Activated CD4-positive, alpha-beta T cell treated with anti-CD3 and anti-CD28 coated beads, Interleukin-2, amount 10 ng/mL, durations not matched to agents 7 days and 5 days (primary cell): ENCODE results near the gene RAB11FIP4. TPM values are rescaled to one million over a fixed set of nuclear protein-coding genes. Genes with fewer than 3 reads are reported as not detected.

Source experiments
- CTCF ChIA-PET: fragments of 350-600 bp; sonication (Branson Sonifier 250); formaldehyde crosslinking; loops from one replicate; lab custom pipeline; 2021; ENCODE audit warnings: antibody characterized with exemption; lab: Charles Lee
- POLR2A ChIA-PET: fragments of 350-600 bp; sonication (Branson Sonifier 250); formaldehyde crosslinking; loops from one replicate; lab custom pipeline; 2021; ENCODE audit warnings: antibody characterized with exemption; lab: Charles Lee
- DNase-seq: peaks from one replicate; pipeline ENCODE4 v3.0.0-alpha.2; 2020
- H3K27ac Mint-ChIP-seq: one replicate; pipeline ENCODE4 v1.8.0; 2021; ENCODE audit warnings: mild to moderate bottlenecking, moderate library complexity, mixed read lengths
- H3K27me3 Mint-ChIP-seq: one replicate; pipeline ENCODE4 v1.8.0; 2021; ENCODE audit warnings: mixed read lengths
- H3K36me3 Mint-ChIP-seq: one replicate; pipeline ENCODE4 v1.8.0; 2021; ENCODE audit warnings: low read depth, mixed read lengths
- H3K4me1 Mint-ChIP-seq: one replicate; pipeline ENCODE4 v1.8.0; 2021; ENCODE audit warnings: mixed read lengths
- H3K4me3 Mint-ChIP-seq: one replicate; pipeline ENCODE4 v1.8.0; 2021; ENCODE audit warnings: mild to moderate bottlenecking, moderate library complexity, mixed read lengths
- H3K9me3 Mint-ChIP-seq: one replicate; pipeline ENCODE4 v1.8.0; 2021; ENCODE audit warnings: mixed read lengths
- microRNA-seq: library from miRNA; unstranded; fragments of <30 nt; microRNA quantifications from one replicate; pipeline ENCODE4 v1.2.0, GENCODE V29; 2021; ENCODE audit warnings: borderline microRNAs expressed, borderline replicate concordance
- total RNA-seq, 2 experiments: library from RNA; stranded (reverse); gene quantifications; one replicate each; pipeline ENCODE4 v1.2.3, GENCODE V29; 2021

The RAB11FIP4 gene
- total RNA-seq, 2 experiments from 2014 or later: 34.4 to 35.5 TPM

GRCh38 chr17:31580316-31580705, 188.8 kb downstream of the RAB11FIP4 start:
- no peaks in the 10 kb centered on the region for H3K27me3 Mint-ChIP-seq
- no peaks in the 10 kb centered on the region for H3K9me3 Mint-ChIP-seq
- ChIA-PET CTCF (interaction anchor here (1.2 kb wide), 1 partner anchor 8 kb away, joined by 3 read pairs; no protein-coding TSS in a partner anchor), POLR2A (no interaction called here)
- H3K4me1 Mint-ChIP-seq: no peaks in the 10 kb centered on the region
- H3K27ac Mint-ChIP-seq: no peak overlapping the region
- no peak overlapping the region for H3K4me3 Mint-ChIP-seq
- no peak for DNase-seq
- H3K36me3 Mint-ChIP-seq: no peaks in the 10 kb centered on the region

- no peak for DNase-seq
- Mint-ChIP-seq H3K27me3 (no peaks in the 10 kb centered on the region), H3K9me3 (no peaks in the 10 kb centered on the region), H3K4me1 (no peaks in the 10 kb centered on the region), H3K36me3 (no peaks in the 10 kb centered on the region), H3K27ac (no peak overlapping the region), H3K4me3 (no peak overlapping the region)
- ChIA-PET CTCF (interaction anchor here (1.2 kb wide), 2 partner anchors 9 to 17 kb away, joined by 3 read pairs; no protein-coding TSS in a partner anchor), POLR2A (no interaction called here)
Measured at GRCh38 chr17:31580706-31581490, 189.4 kb downstream of the RAB11FIP4 start.

- H3K4me1 Mint-ChIP-seq: no peaks in the 10 kb centered on the region
- no peaks in the 10 kb centered on the region for H3K36me3 Mint-ChIP-seq
- ChIA-PET CTCF (interaction anchor here (0.6 to 1.2 kb wide), 3 partner anchors 9 to 18 kb away, joined by 3 read pairs; no protein-coding TSS in a partner anchor), POLR2A (no interaction called here)
- no peaks in the 10 kb centered on the region for H3K27me3 Mint-ChIP-seq
- no peaks in the 10 kb centered on the region for H3K9me3 Mint-ChIP-seq
- H3K4me3 Mint-ChIP-seq: no peak overlapping the region
- no peak for DNase-seq
- no peak overlapping the region for H3K27ac Mint-ChIP-seq
Measured at GRCh38 chr17:31581491-31581890, 190.0 kb downstream of the RAB11FIP4 start.

GRCh38 chr17:31582151-31582907, 190.9 kb downstream of the RAB11FIP4 start:
- no peak for DNase-seq
- ChIA-PET CTCF (interaction anchor here (0.6 to 1.2 kb wide), 3 partner anchors 12 to 304 kb away, joined by 3 read pairs; no protein-coding TSS in a partner anchor), POLR2A (no interaction called here)
- Mint-ChIP-seq H3K4me1 (no peaks in the 10 kb centered on the region), H3K4me3 (no peak overlapping the region), H3K27me3 (no peaks in the 10 kb centered on the region), H3K36me3 (no peaks in the 10 kb centered on the region), H3K27ac (no peak overlapping the region), H3K9me3 (no peaks in the 10 kb centered on the region)

- Mint-ChIP-seq H3K4me3 (no peak overlapping the region), H3K27me3 (no peaks in the 10 kb centered on the region), H3K27ac (no peak overlapping the region), H3K36me3 (no peaks in the 10 kb centered on the region), H3K9me3 (no peaks in the 10 kb centered on the region), H3K4me1 (no peaks in the 10 kb centered on the region)
- no peak for DNase-seq
- ChIA-PET CTCF (interaction anchor here (0.7 kb wide), 1 partner anchor 178 kb away, joined by 3 read pairs; no protein-coding TSS in a partner anchor), POLR2A (interaction anchor here (0.6 kb wide), 1 partner anchor 8 kb away, joined by 4 read pairs; no protein-coding TSS in a partner anchor)
Measured at GRCh38 chr17:31583772-31584356, 192.4 kb downstream of the RAB11FIP4 start.

GRCh38 chr17:31584438-31585279, 193.2 kb downstream of the RAB11FIP4 start:
- no peak overlapping the region for H3K4me3 Mint-ChIP-seq
- no peak for DNase-seq
- no peaks in the 10 kb centered on the region for H3K27me3 Mint-ChIP-seq
- ChIA-PET POLR2A (no interaction called here), CTCF (interaction anchor here (0.6 to 1.0 kb wide), 2 partner anchors 19 to 317 kb away, joined by 3 read pairs; partner anchors contain the start of gene UTP6)
- no peaks in the 10 kb centered on the region for H3K4me1 Mint-ChIP-seq
- no peak overlapping the region for H3K27ac Mint-ChIP-seq
- H3K36me3 Mint-ChIP-seq: no peaks in the 10 kb centered on the region
- H3K9me3 Mint-ChIP-seq: no peaks in the 10 kb centered on the region

GRCh38 chr17:31585280-31585630, 193.8 kb downstream of the RAB11FIP4 start:
- H3K4me1 Mint-ChIP-seq: no peaks in the 10 kb centered on the region
- H3K27ac Mint-ChIP-seq: no peak overlapping the region
- POLR2A ChIA-PET: no interaction called here
- H3K27me3 Mint-ChIP-seq: no peaks in the 10 kb centered on the region
- CTCF ChIA-PET: interaction anchor here (0.6 to 1.0 kb wide), 2 partner anchors 20 to 316 kb away, joined by 3 read pairs; partner anchors contain the start of gene UTP6
- no peaks in the 10 kb centered on the region for H3K36me3 Mint-ChIP-seq
- H3K9me3 Mint-ChIP-seq: no peaks in the 10 kb centered on the region
- no peak overlapping the region for H3K4me3 Mint-ChIP-seq
- no peak for DNase-seq

- no peak overlapping the region for H3K4me3 Mint-ChIP-seq
- H3K4me1 Mint-ChIP-seq: no peaks in the 10 kb centered on the region
- no peaks in the 10 kb centered on the region for H3K9me3 Mint-ChIP-seq
- ChIA-PET POLR2A (no interaction called here), CTCF (no interaction called here)
- no peaks in the 10 kb centered on the region for H3K36me3 Mint-ChIP-seq
- H3K27me3 Mint-ChIP-seq: no peaks in the 10 kb centered on the region
- H3K27ac Mint-ChIP-seq: no peak overlapping the region
- no peak for DNase-seq
Measured at GRCh38 chr17:31586946-31587345, 195.5 kb downstream of the RAB11FIP4 start.

GRCh38 chr17:31587462-31587861, 196.0 kb downstream of the RAB11FIP4 start:
- CTCF ChIA-PET: no interaction called here
- Mint-ChIP-seq H3K27ac (no peak overlapping the region), H3K9me3 (no peaks in the 10 kb centered on the region), H3K4me3 (no peak overlapping the region), H3K36me3 (no peaks in the 10 kb centered on the region), H3K27me3 (no peaks in the 10 kb centered on the region), H3K4me1 (no peaks in the 10 kb centered on the region)
- no peak for DNase-seq
- POLR2A ChIA-PET: no interaction called here

Small RNA genes within 50 kb of the gene (microRNA-seq; reads per million reads assigned to microRNA genes)
- gene MIR193A (2.3 reads per million, percentile 7 among the genes with 10 or more reads in this experiment), gene MIR365B (not detected), gene MIR4725 (not detected)

Other genes starting within 250 kb of the RAB11FIP4 start
- gene OMG, start 94.4 kb upstream of the RAB11FIP4 start, total RNA-seq: under 1 TPM; 0.44 to 0.62 TPM
- gene EVI2B, start 77.6 kb upstream of the RAB11FIP4 start, total RNA-seq: 100 to 1,000 TPM in 1 of 2 experiments, 10 to 100 TPM in 1; 74.9 to 102 TPM
- gene EVI2A, start 70.1 kb upstream of the RAB11FIP4 start, total RNA-seq: 10 to 100 TPM; 58.9 to 73.4 TPM